ENCODE results near the gene NNMT. TPM values are rescaled to one million over a fixed set of nuclear protein-coding genes. Genes with fewer than 3 reads are reported as not detected.

Gene NNMT
- total RNA-seq, 1 experiment from 2014 or later = not detected

- H3K27ac ChIP-seq (ENCODE audit: low read depth, low read length) = no peak overlapping the region
- no peaks in the 10 kb centered on the region for H3K4me1 ChIP-seq (ENCODE audit: control insufficient read depth in 1 of 2, insufficient read depth in 2 of 2, low read length in 2 of 2)
- H3K9ac ChIP-seq (ENCODE audit: low read length) = no peak overlapping the region
- H3K9me2 ChIP-seq (ENCODE audit: insufficient read depth) = no peaks in the 10 kb centered on the region
- 0 out of 4 replicates have a peak, but pooled peaks cover 0 to 3% of the 10 kb centered on the region in 2 experiments for H3K9me3 ChIP-seq (ENCODE audit: control insufficient read depth in 1 of 2, insufficient read depth in 1 of 2, low read depth in 1 of 2, low read length in 2 of 2)
- H3K79me2 ChIP-seq (ENCODE audit: insufficient read depth, low read length) = no peaks in the 10 kb centered on the region
- H3K4me3 ChIP-seq (replicated peaks in 1 of 2; ENCODE audit: low read depth in 1 of 2, low read length in 2 of 2) = no peak overlapping the region
- no peak for TF ChIP-seq ZBTB33 (IDR thresholded peaks at IDR 0.05; ENCODE audit: extremely low read depth, insufficient replicate concordance, low read length)
- TF ChIP-seq POLR2AphosphoS5 (IDR thresholded peaks at IDR 0.05; ENCODE audit: low read depth, low read length) = no peak
- TF ChIP-seq EZH2phosphoT487 (IDR thresholded peaks at IDR 0.05; ENCODE audit: borderline replicate concordance) = no peak
- no peak for TF ChIP-seq EZH2 (IDR thresholded peaks at IDR 0.05)
- no peak for TF ChIP-seq CBX3 (IDR thresholded peaks at IDR 0.05; ENCODE audit: low read depth)
- TF ChIP-seq SRF (IDR thresholded peaks at IDR 0.05; ENCODE audit: low read depth) = no peak
- TF ChIP-seq FOSL1 (IDR thresholded peaks at IDR 0.05; ENCODE audit: low read depth) = no peak
- no peak for TF ChIP-seq ELF1 (IDR thresholded peaks at IDR 0.05; ENCODE audit: borderline replicate concordance, low read depth)
- TF ChIP-seq JUND (IDR thresholded peaks at IDR 0.05) = no peak
- TF ChIP-seq ATF3 (IDR thresholded peaks at IDR 0.05) = no peak
- no peak for TF ChIP-seq SIN3A (IDR thresholded peaks at IDR 0.05; ENCODE audit: low read depth)
- TF ChIP-seq EGR1 (IDR thresholded peaks at IDR 0.05; ENCODE audit: low read depth) = no peak
- TF ChIP-seq MAX (IDR thresholded peaks at IDR 0.05) = no peak
- TF ChIP-seq ZFX (IDR thresholded peaks at IDR 0.05) = no peak
- TF ChIP-seq YY1 (IDR thresholded peaks at IDR 0.05; ENCODE audit: extremely low read depth, insufficient replicate concordance, low read depth, low read length) = no peak
- no peak for TF ChIP-seq TCF7L2 (IDR thresholded peaks at IDR 0.05; ENCODE audit: borderline replicate concordance, extremely low read depth, insufficient read depth, insufficient read length)
- H3K27me3 ChIP-seq (ENCODE audit: insufficient read depth, low read length) = peaks cover 40% of the 10 kb centered on the region
- intact Hi-C loops (cut with micrococcal nuclease) = no loop called here
- ChIA-PET CTCF (no interaction called here), POLR2A (no interaction called here), RAD21 (ENCODE audit: low non-redundant PET in 1 of 2, low total read pairs in 2 of 2, uncharacterized antibody in 2 of 2, unreplicated experiment in 2 of 2) (no interaction called here)
- H4K20me1 ChIP-seq (ENCODE audit: insufficient read depth) = no peaks in the 10 kb centered on the region
- DNase-seq (ENCODE audit: low read depth, low spot score) = no peak
- no peaks in the 10 kb centered on the region for H3K36me3 ChIP-seq (ENCODE audit: control insufficient read depth in 1 of 2, insufficient read depth in 2 of 2, low read length in 2 of 2)
- H3K4me2 ChIP-seq (ENCODE audit: low read length) = no peak overlapping the region
- no peak overlapping the region for H2AFZ ChIP-seq (ENCODE audit: low read depth, low read length, poor library complexity, severe bottlenecking)
- ATAC-seq = no peak
- BruUV-seq (replicated peaks) = no TSS peak
These were observed 21.6 kb upstream of the NNMT start for GRCh38 chr11:114274637-114275036.

Data from HCT116 (cell line).